ENCODE measurements around the gene KERA.

Gene KERA

DNA sequence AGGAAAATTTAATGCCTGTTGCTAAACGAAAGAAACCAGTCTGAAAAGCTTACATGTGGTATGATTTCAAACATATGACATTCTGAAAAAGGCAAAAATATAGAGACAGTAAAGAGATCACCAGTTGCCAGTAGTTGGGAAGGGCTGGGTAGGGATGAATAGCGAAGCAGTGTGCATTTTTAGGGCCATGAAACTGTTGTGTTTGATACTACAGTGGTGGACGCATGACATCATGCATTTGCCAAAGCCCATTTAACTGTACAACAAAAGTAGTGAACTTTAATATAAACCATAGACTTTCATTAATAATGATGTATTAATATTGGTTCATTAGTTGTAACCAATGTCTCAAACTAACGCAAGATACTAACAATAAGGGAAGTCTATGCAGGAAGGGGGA is 38.4 kb downstream of the KERA start:
- Histone ChIP-seq H3K27me3 (ENCODE audit: control insufficient read depth in 5 of 5, insufficient read depth in 4 of 5, low read length in 5 of 5) (no peaks in the 10 kb centered on the region), H3K27ac (ENCODE audit: low read depth, low read length) (no peak overlapping the region), H3K36me3 (ENCODE audit: control insufficient read depth in 5 of 5, insufficient read depth in 5 of 5, low read length in 5 of 5) (no peaks in the 10 kb centered on the region), H3K4me1 (ENCODE audit: control insufficient read depth in 5 of 5, insufficient read depth in 5 of 5, low read length in 5 of 5) (peaks cover 0 to 4% (median 2%) of the 10 kb centered on the region in 5 donors), H3K9ac (ENCODE audit: low read length in 5 of 5) (no peak overlapping the region), H3K4me3 (ENCODE audit: low read depth in 1 of 5, low read length in 5 of 5) (no peak overlapping the region), H3K9me3 (ENCODE audit: control insufficient read depth in 5 of 5, low read length in 5 of 5) (peaks cover 0 to 2% (median 0%) of the 10 kb centered on the region in 5 donors)

GRCh38 chr12:91017511-91018263 is 40.1 kb downstream of the KERA start:
- Histone ChIP-seq H3K27ac (ENCODE audit: low read depth, low read length) (no peak overlapping the region), H3K4me1 (ENCODE audit: control insufficient read depth in 5 of 5, insufficient read depth in 5 of 5, low read length in 5 of 5) (peaks cover 0 to 4% (median 2%) of the 10 kb centered on the region in 5 donors), H3K9ac (ENCODE audit: low read length in 5 of 5) (no peak overlapping the region), H3K4me3 (ENCODE audit: low read depth in 1 of 5, low read length in 5 of 5) (no peak overlapping the region), H3K36me3 (ENCODE audit: control insufficient read depth in 5 of 5, insufficient read depth in 5 of 5, low read length in 5 of 5) (no peaks in the 10 kb centered on the region), H3K9me3 (ENCODE audit: control insufficient read depth in 5 of 5, low read length in 5 of 5) (peaks cover 0 to 2% (median 0%) of the 10 kb centered on the region in 5 donors), H3K27me3 (ENCODE audit: control insufficient read depth in 5 of 5, insufficient read depth in 4 of 5, low read length in 5 of 5) (no peaks in the 10 kb centered on the region)

DNA sequence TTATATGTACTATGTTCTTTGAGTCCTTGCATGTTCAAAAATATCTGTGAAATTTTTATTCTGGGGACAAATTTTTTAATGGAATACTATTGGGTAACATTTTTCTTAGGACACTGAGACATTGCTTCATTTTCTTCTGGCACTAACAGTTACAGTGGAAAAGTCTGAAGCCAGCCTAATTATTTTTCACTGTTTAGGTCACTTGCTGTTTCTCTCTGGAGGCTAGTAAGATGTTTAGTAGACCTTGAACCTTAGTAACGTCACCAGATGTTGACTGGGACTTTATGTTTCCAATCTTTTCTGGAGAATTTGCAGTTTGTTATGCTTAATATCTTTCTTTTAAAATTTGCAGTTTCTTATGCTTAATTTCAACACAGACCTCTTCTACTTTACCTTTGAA is 40.8 kb downstream of the KERA start:
- Histone ChIP-seq H3K9ac (ENCODE audit: low read length in 5 of 5) (no peak overlapping the region), H3K36me3 (ENCODE audit: control insufficient read depth in 5 of 5, insufficient read depth in 5 of 5, low read length in 5 of 5) (no peaks in the 10 kb centered on the region), H3K27me3 (ENCODE audit: control insufficient read depth in 5 of 5, insufficient read depth in 4 of 5, low read length in 5 of 5) (no peaks in the 10 kb centered on the region), H3K9me3 (ENCODE audit: control insufficient read depth in 5 of 5, low read length in 5 of 5) (peaks cover 0 to 2% (median 0%) of the 10 kb centered on the region in 5 donors), H3K4me1 (ENCODE audit: control insufficient read depth in 5 of 5, insufficient read depth in 5 of 5, low read length in 5 of 5) (peaks cover 0 to 4% (median 2%) of the 10 kb centered on the region in 5 donors), H3K4me3 (ENCODE audit: low read depth in 1 of 5, low read length in 5 of 5) (no peak overlapping the region), H3K27ac (ENCODE audit: low read depth, low read length) (no peak overlapping the region)

- H3K4me1 ChIP-seq (ENCODE audit: control insufficient read depth in 5 of 5, insufficient read depth in 5 of 5, low read length in 5 of 5), result no peaks in the 10 kb centered on the region
- no peaks in the 10 kb centered on the region for H3K27me3 ChIP-seq (ENCODE audit: control insufficient read depth in 5 of 5, insufficient read depth in 4 of 5, low read length in 5 of 5)
- no peak overlapping the region for H3K4me3 ChIP-seq (ENCODE audit: low read depth in 1 of 5, low read length in 5 of 5)
- no peaks in the 10 kb centered on the region for H3K36me3 ChIP-seq (ENCODE audit: control insufficient read depth in 5 of 5, insufficient read depth in 5 of 5, low read length in 5 of 5)
- H3K9ac ChIP-seq (ENCODE audit: low read length in 5 of 5), result no peak overlapping the region
- H3K27ac ChIP-seq (ENCODE audit: low read depth, low read length), result no peak overlapping the region
- H3K9me3 ChIP-seq (ENCODE audit: control insufficient read depth in 5 of 5, low read length in 5 of 5), result no peaks in the 10 kb centered on the region
These were observed 48.4 kb downstream of the KERA start for GRCh38 chr12:91009319-91009950.

- H3K4me1 ChIP-seq (ENCODE audit: control insufficient read depth in 5 of 5, insufficient read depth in 5 of 5, low read length in 5 of 5), result no peaks in the 10 kb centered on the region
- no peak overlapping the region for H3K4me3 ChIP-seq (ENCODE audit: low read depth in 1 of 5, low read length in 5 of 5)
- no peaks in the 10 kb centered on the region for H3K36me3 ChIP-seq (ENCODE audit: control insufficient read depth in 5 of 5, insufficient read depth in 5 of 5, low read length in 5 of 5)
- H3K9ac ChIP-seq (ENCODE audit: low read length in 5 of 5), result no peak overlapping the region
- H3K27me3 ChIP-seq (ENCODE audit: control insufficient read depth in 5 of 5, insufficient read depth in 4 of 5, low read length in 5 of 5), result no peaks in the 10 kb centered on the region
- H3K27ac ChIP-seq (ENCODE audit: low read depth, low read length), result no peak overlapping the region
- no peaks in the 10 kb centered on the region for H3K9me3 ChIP-seq (ENCODE audit: control insufficient read depth in 5 of 5, low read length in 5 of 5)
These were observed 50.1 kb downstream of the KERA start for GRCh38 chr12:91007531-91008290.

- no peak within 1 kb of the TSS for H3K9ac ChIP-seq (ENCODE audit: low read length in 5 of 5)
- no peaks in the 10 kb centered on the region for H3K36me3 ChIP-seq (ENCODE audit: control insufficient read depth in 5 of 5, insufficient read depth in 5 of 5, low read length in 5 of 5)
- H3K4me1 ChIP-seq (ENCODE audit: control insufficient read depth in 5 of 5, insufficient read depth in 5 of 5, low read length in 5 of 5), result no peaks in the 10 kb centered on the region
- no peak within 1 kb of the TSS for H3K4me3 ChIP-seq (ENCODE audit: low read depth in 1 of 5, low read length in 5 of 5)
- no peak within 1 kb of the TSS for H3K27ac ChIP-seq (ENCODE audit: low read depth, low read length)
- no peaks in the 10 kb centered on the region for H3K9me3 ChIP-seq (ENCODE audit: control insufficient read depth in 5 of 5, low read length in 5 of 5)
- no peaks in the 10 kb centered on the region for H3K27me3 ChIP-seq (ENCODE audit: control insufficient read depth in 5 of 5, insufficient read depth in 4 of 5, low read length in 5 of 5)
These were observed 53.0 kb downstream of the KERA start, which contains the start of gene EPYC for GRCh38 chr12:91004872-91005271. Gene EPYC, minus strand, starts transcription at chr12:91004972. Its CDS starts 2,407 bp downstream, at chr12:91002565.

- no peaks in the 10 kb centered on the region for H3K9me3 ChIP-seq (ENCODE audit: control insufficient read depth in 5 of 5, low read length in 5 of 5)
- H3K4me3 ChIP-seq (ENCODE audit: low read depth in 1 of 5, low read length in 5 of 5), result no peak overlapping the region
- H3K27me3 ChIP-seq (ENCODE audit: control insufficient read depth in 5 of 5, insufficient read depth in 4 of 5, low read length in 5 of 5), result no peaks in the 10 kb centered on the region
These were observed 54.1 kb downstream of the KERA start for GRCh38 chr12:91003737-91004136.

DNA sequence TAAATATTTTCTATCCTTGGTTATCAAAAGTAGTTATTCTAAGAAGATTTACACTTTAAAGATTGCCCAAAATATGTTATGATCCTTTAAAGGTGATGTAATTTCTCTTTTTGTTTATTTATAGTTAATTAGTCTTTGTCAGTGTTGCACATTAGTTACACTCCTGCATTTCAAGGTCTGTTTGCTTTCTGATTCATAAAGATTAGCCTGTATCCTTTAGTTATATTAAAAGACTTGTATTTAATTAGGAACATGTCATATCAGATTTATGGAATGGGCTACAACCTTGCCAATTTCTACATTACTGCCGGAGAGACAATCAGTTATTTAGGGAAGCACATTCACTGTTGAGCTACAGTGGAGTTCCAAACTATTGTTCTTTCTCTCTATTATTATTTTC is 56.5 kb downstream of the KERA start:
- no peak overlapping the region for H3K27ac ChIP-seq (ENCODE audit: low read depth, low read length)
- no peaks in the 10 kb centered on the region for H3K9me3 ChIP-seq (ENCODE audit: control insufficient read depth in 5 of 5, low read length in 5 of 5)
- H3K4me3 ChIP-seq (ENCODE audit: low read depth in 1 of 5, low read length in 5 of 5), result no peak overlapping the region
- H3K36me3 ChIP-seq (ENCODE audit: control insufficient read depth in 5 of 5, insufficient read depth in 5 of 5, low read length in 5 of 5), result no peaks in the 10 kb centered on the region
- H3K4me1 ChIP-seq (ENCODE audit: control insufficient read depth in 5 of 5, insufficient read depth in 5 of 5, low read length in 5 of 5), result no peaks in the 10 kb centered on the region
- no peak overlapping the region for H3K9ac ChIP-seq (ENCODE audit: low read length in 5 of 5)
- no peaks in the 10 kb centered on the region for H3K27me3 ChIP-seq (ENCODE audit: control insufficient read depth in 5 of 5, insufficient read depth in 4 of 5, low read length in 5 of 5)

More at GRCh38 chr12:91003737-91004136, 54.1 kb downstream of the KERA start:
- Histone ChIP-seq H3K27ac (ENCODE audit: low read depth, low read length) (no peak overlapping the region), H3K36me3 (ENCODE audit: control insufficient read depth in 5 of 5, insufficient read depth in 5 of 5, low read length in 5 of 5) (no peaks in the 10 kb centered on the region), H3K9ac (ENCODE audit: low read length in 5 of 5) (no peak overlapping the region), H3K4me1 (ENCODE audit: control insufficient read depth in 5 of 5, insufficient read depth in 5 of 5, low read length in 5 of 5) (no peaks in the 10 kb centered on the region)
